B cell (primary cell): ENCODE measurements around the gene SFSWAP. TPM values are rescaled to one million over a fixed set of nuclear protein-coding genes. Genes with fewer than 3 reads are reported as not detected.

Experiments used
- ATAC-seq: fragments of 200-7000 bp; cut with Tn5 transposase; one replicate; pipeline ENCODE4 v1.10.0; 2021; ENCODE audit warnings: low read depth, mild to moderate bottlenecking, moderate number of reproducible peaks, moderate library complexity
- CTCF ChIA-PET: fragments of 350-600 bp; sonication (Branson Sonifier 250); formaldehyde crosslinking; loops from one replicate; lab custom pipeline; 2021; ENCODE audit warnings: antibody characterized with exemption, inconsistent platforms; lab: Charles Lee
- POLR2A ChIA-PET: fragments of 350-600 bp; sonication (Branson Sonifier 250); formaldehyde crosslinking; loops from one replicate; lab custom pipeline; 2021; ENCODE audit warnings: antibody characterized with exemption; lab: Charles Lee
- DNase-seq: peaks from one replicate; pipeline ENCODE4 v3.0.0; 2013
- H2AFZ ChIP-seq: 2 replicates; pipeline ENCODE4 v1.6.1; 2012; ENCODE audit warnings: mild to moderate bottlenecking, low read depth, low read length; ENCODE audit not compliant: insufficient read depth, poor library complexity, severe bottlenecking
- H3K27ac ChIP-seq, 2 donors: 1 replicate in 1 of 2; 2 replicates in 1 of 2; pipeline ENCODE4 v1.5.1; 2012 to 2013; ENCODE audit warnings: low read length in 2 of 2, mild to moderate bottlenecking in 2 of 2, moderate library complexity in 1 of 2
- H3K27me3 ChIP-seq, 4 experiments: fragments of 200-600 bp in 1 of 4; sonication (generic) in 1 of 4; replicated peaks in 1 of 4; 1 replicate in 2 of 4; 2 replicates in 2 of 4; pipeline versions ENCODE4 v1.6.1 to v1.7.0; 2013 to 2016; ENCODE audit warnings: low read length in 3 of 4, mild to moderate bottlenecking in 2 of 4, mixed read lengths in 1 of 4, moderate library complexity in 1 of 4; ENCODE audit not compliant: insufficient read depth in 4 of 4, control insufficient read depth in 3 of 4; ENCODE audit errors: control extremely low read depth in 1 of 4
- H3K36me3 ChIP-seq, 2 experiments: replicated peaks in 1 of 2; 1 replicate in 1 of 2; 2 replicates in 1 of 2; pipeline versions ENCODE4 v1.6.1 to v1.7.1; 2013; ENCODE audit warnings: low read length in 1 of 2; ENCODE audit not compliant: insufficient read depth in 2 of 2, control insufficient read depth in 1 of 2; ENCODE audit errors: control extremely low read depth in 1 of 2, extremely low read depth in 1 of 2
- H3K4me1 ChIP-seq, 2 donors: fragments of 200-600 bp in 1 of 2; sonication (generic) in 1 of 2; 1 replicate in 1 of 2; 2 replicates in 1 of 2; pipeline versions ENCODE4 v1.5.1 to v1.6.1; 2013 to 2017; ENCODE audit warnings: low read length in 2 of 2; ENCODE audit not compliant: control insufficient read depth in 2 of 2, insufficient read depth in 2 of 2
- H3K4me2 ChIP-seq: replicated peaks from 2 replicates; pipeline ENCODE3; 2012; ENCODE audit warnings: mild to moderate bottlenecking, low read depth, low read length; ENCODE audit not compliant: poor library complexity, severe bottlenecking
- H3K4me3 ChIP-seq, 5 experiments: fragments of 200-600 bp in 1 of 5; sonication (generic) in 1 of 5; 1 replicate in 3 of 5; 2 replicates in 2 of 5; pipeline versions ENCODE4 v1.5.1 to v1.7.0; 2011 to 2016; ENCODE audit warnings: low read length in 4 of 5, mild to moderate bottlenecking in 4 of 5, low read depth in 2 of 5, control low read depth in 1 of 5, moderate library complexity in 1 of 5; ENCODE audit not compliant: insufficient read depth in 1 of 5; ENCODE audit errors: control extremely low read depth in 1 of 5, extremely low read depth in 1 of 5
- H3K79me2 ChIP-seq: fragments of 200-600 bp; sonication (generic); one replicate; pipeline ENCODE4 v1.6.0; 2016; ENCODE audit warnings: low read length; ENCODE audit not compliant: control insufficient read depth, insufficient read depth
- H3K9ac ChIP-seq: fragments of 200-600 bp; sonication (generic); 2 replicates; pipeline ENCODE4 v1.6.1; 2017; ENCODE audit warnings: mild to moderate bottlenecking, low read length, moderate library complexity
- H3K9me3 ChIP-seq, 3 donors: one replicate each; pipeline versions ENCODE4 v1.6.1 to v1.7.1; 2013; ENCODE audit warnings: low read length in 2 of 3; ENCODE audit not compliant: control insufficient read depth in 2 of 3, insufficient read depth in 1 of 3; ENCODE audit errors: control extremely low read depth in 1 of 3
- H4K20me1 ChIP-seq: 2 replicates; pipeline ENCODE4 v1.6.0; 2012; ENCODE audit warnings: mild to moderate bottlenecking, low read length; ENCODE audit not compliant: insufficient read depth, control insufficient read depth, poor library complexity, severe bottlenecking
- H3K27ac Mint-ChIP-seq: one replicate; pipeline ENCODE4 v1.8.0; 2021; ENCODE audit warnings: mixed read lengths
- H3K27me3 Mint-ChIP-seq: one replicate; pipeline ENCODE4 v1.8.0; 2021; ENCODE audit warnings: mixed read lengths
- H3K4me1 Mint-ChIP-seq: one replicate; pipeline ENCODE4 v1.8.0; 2021; ENCODE audit warnings: mixed read lengths
- H3K4me3 Mint-ChIP-seq: one replicate; pipeline ENCODE4 v1.8.0; 2021; ENCODE audit warnings: mixed read lengths
- H3K9me3 Mint-ChIP-seq: one replicate; pipeline ENCODE4 v1.8.0; 2022; ENCODE audit warnings: mixed read lengths; ENCODE audit not compliant: insufficient read depth
- EZH2 ChIP-seq: IDR thresholded peaks from 2 replicates; pipeline ENCODE4 v1.6.1; 2012; ENCODE audit warnings: borderline replicate concordance, low read depth, mild to moderate bottlenecking, moderate library complexity, low read length; ENCODE audit not compliant: insufficient read depth, poor library complexity, severe bottlenecking
- WGBS: methylation state at CpG from one replicate; pipeline ENCODE4 v1.1.5; 2013; ENCODE audit warnings: missing lambda C conversion rate; ENCODE audit not compliant: insufficient coverage; 5-methylcytosine and 5-hydroxymethylcytosine counted together
- intact Hi-C: fragments of 100-400 bp; cut with micrococcal nuclease; formaldehyde crosslinking; loops from one replicate; pipeline ENCODE4 v1.10.0; 2022
- polyA plus RNA-seq: library from polyadenylated mRNA; depleted of rRNA; stranded (reverse); fragments of >200 nt; gene quantifications from 2 replicates; pipeline ENCODE4 v1.2.3, GENCODE V29; 2012
- total RNA-seq, 2 donors: library from RNA; stranded (reverse); fragments of 120-200 nt in 1 of 2; gene quantifications; 1 replicate in 1 of 2; 2 replicates in 1 of 2; pipeline versions ENCODE4 v1.2.3 to v1.2.4, GENCODE V29; 2013 to 2022
- TF ChIP-seq, protein P1 (sequence below): fragments of 200-600 bp; IDR thresholded peaks from one replicate; pipeline ENCODE4 v1.8.0; 2022; ENCODE audit warnings: antibody characterized with exemption, mild to moderate bottlenecking

Gene SFSWAP
- total and polyA plus RNA-seq, 2 donors (not counting 1 experiment from before 2014, with no cell fraction given) = 69.3 to 122 TPM

DNA sequence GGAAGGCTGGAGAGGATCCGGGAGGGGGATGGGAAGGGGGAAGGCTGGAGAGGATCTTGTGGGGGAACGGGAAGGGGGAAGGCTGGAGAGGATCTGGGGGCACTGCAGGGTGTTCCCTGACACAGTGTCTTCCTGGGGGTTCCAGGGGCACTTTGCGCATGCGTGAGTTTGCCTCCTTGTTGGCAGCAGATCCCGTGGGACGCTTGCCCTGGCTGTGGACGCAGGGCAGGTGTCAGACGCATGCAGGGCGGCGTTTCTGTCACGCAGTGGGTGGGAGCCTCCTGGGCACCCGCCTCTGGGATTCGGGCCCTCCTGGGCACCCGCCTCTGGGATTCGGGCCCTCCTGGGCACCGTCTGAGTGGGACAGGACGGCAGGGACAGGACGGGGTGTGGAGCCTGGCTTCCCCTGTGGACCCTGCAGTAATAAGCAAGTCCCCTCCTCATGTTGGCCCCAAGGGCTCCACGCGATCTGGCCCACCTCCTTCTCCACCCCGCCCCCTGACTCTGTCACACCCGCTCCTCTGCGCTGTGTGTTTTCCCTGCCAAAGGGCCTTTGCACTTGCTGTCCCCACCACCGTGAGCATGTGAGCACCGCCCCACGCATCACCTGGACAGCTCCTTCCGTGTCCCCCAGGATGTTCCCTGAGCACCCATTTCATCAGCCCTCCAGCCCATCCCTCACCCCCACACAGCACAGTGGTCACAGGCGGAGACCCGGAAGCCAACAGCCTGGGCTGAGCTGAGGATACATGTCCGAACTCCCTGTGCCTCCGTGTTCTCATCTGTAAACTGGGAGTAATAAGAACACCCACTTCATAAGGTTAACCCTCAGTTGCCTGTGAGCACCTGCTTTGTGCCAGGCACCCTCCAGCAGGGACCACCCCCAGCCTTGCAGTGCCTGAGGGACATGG lies 121.7 kb downstream of the SFSWAP start:
- Mint-ChIP-seq H3K27me3 (peaks cover 11% of the 10 kb centered on the region), H3K4me1 (peaks cover 20% of the 10 kb centered on the region), H3K27ac (no peak overlapping the region), H3K4me3 (peak overlapping the region; percentile 7), H3K9me3 (no peaks in the 10 kb centered on the region)
- Histone ChIP-seq H3K9ac (no peak overlapping the region), H4K20me1 (peaks cover 56% of the 10 kb centered on the region), H3K27me3 (peaks cover 0 to 17% (median 8%) of the 10 kb centered on the region in 4 experiments), H3K4me3 (no peak overlapping the region), H3K79me2 (peaks cover 40% of the 10 kb centered on the region), H3K36me3 (no peaks in the 10 kb centered on the region), H2AFZ (no peak overlapping the region), H3K4me1 (peaks cover 25 to 27% of the 10 kb centered on the region in 2 donors), H3K27ac (no peak overlapping the region), H3K4me2 (no peak overlapping the region), H3K9me3 (peaks cover 0 to 4% (median 0%) of the 10 kb centered on the region in 3 donors)
- ATAC-seq (no peak), DNase-seq (peak; percentile 10)
- TF ChIP-seq EZH2 = no peak
- TF ChIP-seq, protein P1, sequence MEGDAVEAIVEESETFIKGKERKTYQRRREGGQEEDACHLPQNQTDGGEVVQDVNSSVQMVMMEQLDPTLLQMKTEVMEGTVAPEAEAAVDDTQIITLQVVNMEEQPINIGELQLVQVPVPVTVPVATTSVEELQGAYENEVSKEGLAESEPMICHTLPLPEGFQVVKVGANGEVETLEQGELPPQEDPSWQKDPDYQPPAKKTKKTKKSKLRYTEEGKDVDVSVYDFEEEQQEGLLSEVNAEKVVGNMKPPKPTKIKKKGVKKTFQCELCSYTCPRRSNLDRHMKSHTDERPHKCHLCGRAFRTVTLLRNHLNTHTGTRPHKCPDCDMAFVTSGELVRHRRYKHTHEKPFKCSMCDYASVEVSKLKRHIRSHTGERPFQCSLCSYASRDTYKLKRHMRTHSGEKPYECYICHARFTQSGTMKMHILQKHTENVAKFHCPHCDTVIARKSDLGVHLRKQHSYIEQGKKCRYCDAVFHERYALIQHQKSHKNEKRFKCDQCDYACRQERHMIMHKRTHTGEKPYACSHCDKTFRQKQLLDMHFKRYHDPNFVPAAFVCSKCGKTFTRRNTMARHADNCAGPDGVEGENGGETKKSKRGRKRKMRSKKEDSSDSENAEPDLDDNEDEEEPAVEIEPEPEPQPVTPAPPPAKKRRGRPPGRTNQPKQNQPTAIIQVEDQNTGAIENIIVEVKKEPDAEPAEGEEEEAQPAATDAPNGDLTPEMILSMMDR = no peak
- intact Hi-C loops = loop anchor here (10.0 kb wide), 1 partner anchor 228 kb away; no protein-coding TSS in a partner anchor
- WGBS = 72% methylated on average over 31 of the region's 31 CpGs
- ChIA-PET POLR2A (no interaction called here), CTCF (no interaction called here)
